Spinal cord (tissue), 4 donors: ENCODE results near the gene TBC1D32. TPM values are rescaled to one million over a fixed set of nuclear protein-coding genes. Genes with fewer than 3 reads are reported as not detected.

Experiments
- polyA plus RNA-seq, 2 donors: library from polyadenylated mRNA; unstranded; fragments of 120-200 nt; gene quantifications; one replicate each; pipeline ENCODE4 v1.2.1, GENCODE V29; 2013; ENCODE audit not compliant: insufficient read length in 2 of 2
- small RNA-seq: library from RNA; depleted of rRNA; stranded (forward); fragments of <200 nt; gene quantifications from one replicate; pipeline ENCODE3, GENCODE V24; 2014; ENCODE audit warnings: low replicate concordance
- total RNA-seq, 2 donors: library from RNA; depleted of rRNA in 1 of 2; stranded (reverse); fragments of 120-200 nt in 1 of 2; fragments of >200 nt in 1 of 2; gene quantifications; one replicate each; pipeline versions ENCODE4 v1.2.3 to v1.2.4, GENCODE V29; 2013 to 2014

TBC1D32 gene
- total and polyA plus RNA-seq, 4 donors: 12.2 to 51.4 (median 24.9) TPM

Small RNAs within 50 kb of the gene (small RNA-seq; reads per million reads assigned to genes)
- gene RF00019 (not detected), gene RNU6-1286P (not detected)

Other genes starting within 250 kb of the TBC1D32 start
- 1,000 to 10,000 TPM in 1 of 2 donors, 100 to 1,000 TPM in 1; 568 to 1,250 TPM for gene GJA1, start 101.2 kb upstream of the TBC1D32 start, total RNA-seq
- 100 to 1,000 TPM; 327 to 561 TPM for gene GJA1, start 101.2 kb upstream of the TBC1D32 start, polyA plus RNA-seq